HUES6 (cell line): ENCODE measurements around the gene CSTB.

ENCODE experiments used
- H3K27ac ChIP-seq: 2 replicates; pipeline ENCODE4 v1.7.0; 2013; ENCODE audit warnings: low read depth, mild to moderate bottlenecking, low read length, inconsistent platforms
- H3K27me3 ChIP-seq: 2 replicates; pipeline ENCODE4 v1.6.1; 2013; ENCODE audit warnings: low read length; ENCODE audit not compliant: control insufficient read depth, insufficient read depth
- H3K36me3 ChIP-seq: 2 replicates; pipeline ENCODE4 v1.6.1; 2013; ENCODE audit warnings: low read length; ENCODE audit not compliant: control insufficient read depth, insufficient read depth
- H3K4me1 ChIP-seq: 2 replicates; pipeline ENCODE4 v1.6.1; 2013; ENCODE audit warnings: low read length; ENCODE audit not compliant: control insufficient read depth, insufficient read depth
- H3K4me3 ChIP-seq: 2 replicates; pipeline ENCODE4 v1.5.1; 2013; ENCODE audit warnings: low read depth, low read length
- H3K9ac ChIP-seq: one replicate; pipeline ENCODE4 v1.6.1; 2013; ENCODE audit warnings: mild to moderate bottlenecking, low read length
- H3K9me3 ChIP-seq: 2 replicates; pipeline ENCODE4 v1.6.1; 2013; ENCODE audit warnings: low read depth, low read length; ENCODE audit not compliant: control insufficient read depth, insufficient read depth

Gene CSTB

GRCh38 chr21:43741423-43742096 is 34.5 kb downstream of the CSTB start:
- Histone ChIP-seq H3K4me1 (peaks cover 11% of the 10 kb centered on the region), H3K36me3 (peaks cover 39% of the 10 kb centered on the region), H3K27ac (no peak overlapping the region), H3K9me3 (no peaks in the 10 kb centered on the region), H3K4me3 (no peak overlapping the region), H3K27me3 (no peaks in the 10 kb centered on the region), H3K9ac (no peak overlapping the region)

- Histone ChIP-seq H3K4me3 (no peak overlapping the region), H3K9ac (peak overlapping the region; percentile 21), H3K36me3 (peaks cover 30% of the 10 kb centered on the region), H3K27me3 (no peaks in the 10 kb centered on the region), H3K9me3 (no peaks in the 10 kb centered on the region), H3K27ac (no peak overlapping the region), H3K4me1 (peaks cover 11% of the 10 kb centered on the region)
These were observed 35.5 kb downstream of the CSTB start for GRCh38 chr21:43740497-43741156.

DNA sequence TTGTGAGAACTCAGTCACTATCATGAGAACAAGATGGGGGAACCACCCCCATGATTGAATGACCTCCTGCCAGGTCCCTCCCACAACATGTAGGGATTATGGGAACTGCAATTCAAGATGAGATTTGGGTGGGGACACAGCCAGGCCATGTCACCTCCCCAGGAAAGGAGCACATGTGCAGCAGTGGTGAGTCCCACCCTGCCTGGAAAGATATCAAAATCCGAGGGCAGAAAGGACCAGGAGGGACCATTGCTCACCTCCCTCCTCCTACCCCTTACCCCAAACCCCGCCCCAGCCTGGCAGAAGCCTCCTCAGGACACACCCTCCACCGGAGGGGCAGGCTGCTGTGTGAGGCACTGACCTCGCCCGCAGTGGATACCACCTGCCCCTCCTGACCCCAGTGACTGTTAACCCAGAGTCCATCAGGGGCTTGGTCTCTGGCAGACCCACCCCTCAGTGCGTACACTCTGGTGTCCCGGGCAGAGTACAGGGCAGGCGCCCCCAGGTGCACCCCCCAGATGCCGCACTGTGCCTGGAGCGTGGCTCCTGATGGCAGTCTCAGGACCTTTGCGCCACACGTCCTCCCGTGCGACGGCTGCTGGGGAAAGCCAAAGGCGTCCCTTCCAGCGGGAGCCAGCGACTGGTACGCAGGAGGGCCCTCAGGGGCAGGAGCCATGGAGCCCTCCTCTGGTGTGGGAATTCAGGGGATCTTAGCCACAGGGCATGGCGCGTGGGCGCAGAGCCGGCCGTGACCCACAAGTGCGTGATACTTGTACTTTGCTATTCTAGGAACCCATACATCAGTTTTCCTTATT is 36.3 kb downstream of the CSTB start:
- no peak overlapping the region for H3K27ac ChIP-seq
- no peaks in the 10 kb centered on the region for H3K27me3 ChIP-seq
- peaks cover 11% of the 10 kb centered on the region for H3K4me1 ChIP-seq
- H3K4me3 ChIP-seq: no peak overlapping the region
- H3K36me3 ChIP-seq: peaks cover 24% of the 10 kb centered on the region
- H3K9ac ChIP-seq: peak overlapping the region; percentile 21
- H3K9me3 ChIP-seq: no peaks in the 10 kb centered on the region

GRCh38 chr21:43737158-43737950 is 38.8 kb downstream of the CSTB start:
- Histone ChIP-seq H3K27me3 (no peaks in the 10 kb centered on the region), H3K27ac (no peak overlapping the region), H3K9ac (peak overlapping the region; percentile 13), H3K36me3 (peaks cover 10% of the 10 kb centered on the region), H3K9me3 (no peaks in the 10 kb centered on the region), H3K4me1 (peaks cover 15% of the 10 kb centered on the region), H3K4me3 (no peak overlapping the region)

GRCh38 chr21:43736224-43736883 is 39.8 kb downstream of the CSTB start:
- Histone ChIP-seq H3K9ac (no peak overlapping the region), H3K27me3 (no peaks in the 10 kb centered on the region), H3K4me3 (no peak overlapping the region), H3K4me1 (peaks cover 15% of the 10 kb centered on the region), H3K27ac (no peak overlapping the region), H3K36me3 (peaks cover 7% of the 10 kb centered on the region), H3K9me3 (no peaks in the 10 kb centered on the region)

DNA sequence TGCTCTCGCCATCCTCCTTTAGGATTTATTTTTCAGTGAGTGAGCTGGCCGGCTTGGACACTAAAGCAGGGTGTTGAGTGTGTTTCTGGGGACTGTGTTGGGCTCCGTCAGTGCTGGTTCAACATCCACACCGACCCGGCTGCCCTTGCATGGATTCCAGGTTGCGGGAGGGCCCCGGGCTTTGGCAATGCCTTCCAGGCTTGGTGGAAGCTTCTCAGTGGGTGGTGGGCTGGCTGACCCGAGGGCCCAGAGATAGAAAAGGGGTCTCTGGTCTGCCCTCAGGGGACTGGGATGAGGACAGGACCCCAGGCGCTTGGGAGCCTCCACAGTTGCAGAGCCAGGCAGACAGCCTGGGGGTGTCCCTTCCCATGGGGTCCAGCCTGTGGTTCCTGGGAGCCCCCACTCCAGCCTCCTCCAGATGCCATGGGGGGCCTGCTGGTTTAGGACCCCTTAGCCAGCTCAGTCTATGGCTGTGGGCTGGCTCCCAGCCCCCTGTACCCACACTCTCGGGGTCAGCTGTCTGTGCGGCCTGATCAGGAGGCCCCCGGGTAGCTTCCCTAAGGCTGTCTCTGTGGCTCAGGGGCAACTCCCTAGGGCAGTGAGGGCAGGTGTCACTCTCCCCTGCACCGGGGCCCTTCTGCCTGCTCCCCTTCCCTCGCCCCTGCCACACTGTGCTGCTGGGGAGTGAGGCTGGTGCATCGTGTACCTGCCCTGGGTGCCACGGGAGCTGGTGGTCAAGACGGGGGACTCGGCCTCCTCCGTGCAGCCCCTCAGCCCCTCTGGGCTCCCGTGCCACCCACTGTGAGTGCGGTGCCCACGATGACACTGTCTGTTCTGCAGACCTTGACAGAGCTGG is 40.6 kb downstream of the CSTB start:
- Histone ChIP-seq H3K27ac (no peak overlapping the region), H3K4me1 (peaks cover 11% of the 10 kb centered on the region), H3K9ac (no peak overlapping the region), H3K9me3 (no peaks in the 10 kb centered on the region), H3K36me3 (peaks cover 7% of the 10 kb centered on the region), H3K27me3 (no peaks in the 10 kb centered on the region), H3K4me3 (no peak overlapping the region)

DNA sequence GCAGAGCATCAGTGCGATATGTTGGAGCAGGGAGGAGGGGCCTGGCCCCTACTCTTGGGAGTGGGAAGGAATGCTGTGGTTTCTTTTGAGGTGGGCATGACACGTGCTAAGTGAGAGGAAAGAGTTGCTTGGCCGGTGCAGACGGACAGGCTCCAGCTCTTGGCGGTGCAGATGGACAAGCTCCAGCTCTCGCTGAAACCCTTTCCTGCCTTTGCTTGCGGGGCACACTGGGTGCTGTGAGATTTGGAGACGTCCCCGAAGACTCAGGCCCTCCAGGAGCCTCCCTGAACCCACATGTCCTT is 41.2 kb downstream of the CSTB start:
- no peak overlapping the region for H3K9ac ChIP-seq
- no peaks in the 10 kb centered on the region for H3K27me3 ChIP-seq
- no peak overlapping the region for H3K27ac ChIP-seq
- peaks cover 7% of the 10 kb centered on the region for H3K36me3 ChIP-seq
- peaks cover 5% of the 10 kb centered on the region; the same call in 1 of the 2 replicates for H3K4me1 ChIP-seq
- no peaks in the 10 kb centered on the region for H3K9me3 ChIP-seq
- no peak overlapping the region for H3K4me3 ChIP-seq

DNA sequence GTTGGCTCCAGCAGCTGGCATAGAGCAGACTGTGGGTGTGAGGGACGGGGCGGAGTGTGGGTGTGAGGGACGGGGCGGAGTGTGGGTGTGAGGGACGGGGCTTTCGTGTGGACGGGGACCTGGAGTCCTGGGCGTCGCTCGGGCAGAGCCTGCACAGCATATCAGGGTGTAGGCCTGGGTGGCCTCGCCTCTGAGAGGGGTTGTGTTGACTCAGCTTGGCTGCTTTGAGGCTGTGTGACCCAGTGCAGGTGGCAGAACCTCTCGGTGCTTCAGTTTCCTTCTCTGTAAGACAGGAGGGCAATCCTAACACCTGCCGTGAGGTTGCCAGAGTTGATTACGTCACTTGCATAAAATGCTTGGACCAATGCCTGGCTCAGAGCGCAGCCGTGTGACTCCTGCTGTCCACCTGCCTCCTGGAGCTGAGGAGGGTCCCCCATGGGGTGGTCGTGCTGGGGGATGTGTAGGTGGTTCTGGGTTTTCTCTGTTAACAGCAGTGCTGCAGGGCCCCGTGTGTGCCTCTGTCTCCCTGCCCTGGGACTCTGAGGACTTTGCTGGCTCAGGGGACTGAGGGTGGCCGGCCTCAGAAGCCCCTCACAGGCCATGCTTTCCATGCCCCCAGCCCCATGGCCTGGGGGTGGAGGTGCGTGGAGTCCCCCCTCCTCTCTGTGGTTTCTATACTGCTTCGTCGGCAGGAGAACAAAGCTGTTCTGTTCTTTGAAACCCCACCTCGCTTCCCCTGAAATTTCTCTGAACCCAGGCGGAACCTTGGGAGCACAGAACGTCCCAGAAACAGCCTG is 41.8 kb downstream of the CSTB start:
- Histone ChIP-seq H3K27me3 (no peaks in the 10 kb centered on the region), H3K4me3 (no peak overlapping the region), H3K4me1 (0 out of 2 replicates have a peak, but pooled peaks cover 7% of the 10 kb centered on the region), H3K27ac (no peak overlapping the region), H3K9me3 (no peaks in the 10 kb centered on the region), H3K36me3 (peaks cover 7% of the 10 kb centered on the region), H3K9ac (no peak overlapping the region)

GRCh38 chr21:43733529-43734071 is 42.5 kb downstream of the CSTB start:
- Histone ChIP-seq H3K4me1 (0 out of 2 replicates have a peak, but pooled peaks cover 7% of the 10 kb centered on the region), H3K36me3 (peaks cover 7% of the 10 kb centered on the region), H3K9ac (no peak overlapping the region), H3K9me3 (no peaks in the 10 kb centered on the region), H3K4me3 (no peak overlapping the region), H3K27ac (no peak overlapping the region), H3K27me3 (no peaks in the 10 kb centered on the region)
